Suprapubic skin (tissue), 4 donors: ENCODE measurements around the gene PITRM1. TPM values are rescaled to one million over a fixed set of nuclear protein-coding genes. Genes with fewer than 3 reads are reported as not detected.

Experiments
- DNase-seq, 2 donors: peaks; one replicate each; pipeline ENCODE4 v3.0.0-alpha.2; 2019; ENCODE audit warnings: low spot score in 2 of 2
- H3K27ac ChIP-seq: fragments of 200-600 bp; sonication (generic); one replicate; pipeline ENCODE4 v1.5.1; 2019
- H3K27me3 ChIP-seq: fragments of 200-600 bp; sonication (generic); one replicate; pipeline ENCODE4 v1.5.1; 2019
- H3K36me3 ChIP-seq: fragments of 200-600 bp; sonication (generic); one replicate; pipeline ENCODE4 v1.5.1; 2019
- H3K4me1 ChIP-seq: fragments of 200-600 bp; sonication (generic); one replicate; pipeline ENCODE4 v1.5.1; 2019
- H3K4me3 ChIP-seq: fragments of 200-600 bp; sonication (generic); one replicate; pipeline ENCODE4 v1.5.1; 2019; ENCODE audit warnings: mild to moderate bottlenecking
- H3K9me3 ChIP-seq: fragments of 200-600 bp; sonication (generic); one replicate; pipeline ENCODE4 v1.5.1; 2019
- CTCF ChIP-seq, 2 donors: fragments of 200-600 bp in 1 of 2; fragments of 450-650 bp in 1 of 2; sonication (generic) in 1 of 2; IDR thresholded peaks; one replicate each; pipeline ENCODE4 v1.5.1; 2016 to 2019; ENCODE audit warnings: antibody characterized with exemption in 2 of 2, mild to moderate bottlenecking in 1 of 2, moderate library complexity in 1 of 2
- EP300 ChIP-seq: sonication (generic); formaldehyde crosslinking; IDR thresholded peaks from one replicate; pipeline ENCODE4 v1.6.1; 2017; ENCODE audit warnings: antibody characterized with exemption
- POLR2A ChIP-seq, 2 donors: fragments of 450-650 bp; IDR thresholded peaks; one replicate each; pipeline ENCODE4 v1.6.1; 2017; ENCODE audit warnings: antibody characterized with exemption in 2 of 2, mild to moderate bottlenecking in 2 of 2, moderate library complexity in 2 of 2
- POLR2AphosphoS5 ChIP-seq, 3 donors: sonication (generic); formaldehyde crosslinking; IDR thresholded peaks; one replicate each; pipeline ENCODE4 v1.6.1; 2017; ENCODE audit warnings: antibody characterized with exemption in 3 of 3
- WGBS: methylation state at CpG from one replicate; pipeline ENCODE4 v1.1.5; 2018; 5-methylcytosine and 5-hydroxymethylcytosine counted together
- total RNA-seq, 4 donors: library from RNA; depleted of rRNA; stranded (reverse); fragments of >200 nt; gene quantifications; one replicate each; pipeline ENCODE4 v1.1.0, GENCODE V29; 2016

The PITRM1 gene
- total RNA-seq, 4 donors from 2014 or later, result 44.2 to 94.6 (median 63.1) TPM

- Histone ChIP-seq H3K4me1 (peaks cover 5% of the 10 kb centered on the region), H3K4me3 (no peak overlapping the region), H3K9me3 (no peaks in the 10 kb centered on the region), H3K36me3 (peaks cover 99% of the 10 kb centered on the region), H3K27me3 (no peaks in the 10 kb centered on the region), H3K27ac (no peak overlapping the region)
- no peak for DNase-seq
- WGBS, result 92% methylated on average over 21 of the region's 21 CpGs
- no peak for TF ChIP-seq CTCF (IDR thresholded peaks at IDR 0.05)
- no peak for TF ChIP-seq EP300
- TF ChIP-seq POLR2A (IDR thresholded peaks at IDR 0.05), result no peak
- TF ChIP-seq POLR2AphosphoS5 (IDR thresholded peaks at IDR 0.05), result no peak
These were observed 31.1 kb downstream of the PITRM1 start for GRCh38 chr10:3141351-3142005.

DNA sequence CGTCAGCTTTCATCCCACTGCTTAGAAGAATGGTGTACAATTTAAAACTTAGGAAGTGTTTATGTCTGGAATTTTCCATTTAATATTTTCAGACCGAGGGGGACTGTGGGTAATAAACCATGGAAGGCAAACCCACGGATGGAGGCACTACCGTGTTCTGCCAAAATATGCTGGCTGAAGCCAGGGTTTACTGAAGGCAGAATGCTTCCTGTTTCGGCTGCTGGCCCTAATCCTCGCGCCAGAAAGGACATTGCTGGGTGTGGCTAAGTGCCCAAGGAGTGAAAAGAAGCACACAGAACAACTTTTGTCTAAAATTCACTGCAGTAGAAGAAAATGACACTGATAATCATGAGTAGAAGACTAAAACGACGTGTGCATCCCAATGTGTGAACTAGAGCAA, 32.3 kb downstream of the PITRM1 start:
- TF ChIP-seq EP300 (no peak), CTCF (IDR thresholded peaks at IDR 0.05) (no peak), POLR2AphosphoS5 (IDR thresholded peaks at IDR 0.05) (no peak), POLR2A (IDR thresholded peaks at IDR 0.05) (no peak)
- Histone ChIP-seq H3K27ac (no peak overlapping the region), H3K36me3 (peaks cover 99% of the 10 kb centered on the region), H3K4me3 (no peak overlapping the region), H3K27me3 (no peaks in the 10 kb centered on the region), H3K9me3 (no peaks in the 10 kb centered on the region), H3K4me1 (peaks cover 5% of the 10 kb centered on the region)
- no peak for DNase-seq
- 74% methylated on average over 9 of the region's 9 CpGs for WGBS

- H3K27me3 ChIP-seq, result no peaks in the 10 kb centered on the region
- no peak overlapping the region for H3K4me3 ChIP-seq
- H3K4me1 ChIP-seq, result peaks cover 5% of the 10 kb centered on the region
- no peaks in the 10 kb centered on the region for H3K9me3 ChIP-seq
- WGBS, result 80% methylated on average over 6 of the region's 10 CpGs
- DNase-seq, result no peak
- TF ChIP-seq EP300 (no peak), POLR2A (IDR thresholded peaks at IDR 0.05) (no peak), POLR2AphosphoS5 (IDR thresholded peaks at IDR 0.05) (no peak), CTCF (IDR thresholded peaks at IDR 0.05) (no peak)
- peaks cover 99% of the 10 kb centered on the region for H3K36me3 ChIP-seq
- no peak overlapping the region for H3K27ac ChIP-seq
These were observed 33.2 kb downstream of the PITRM1 start for GRCh38 chr10:3139216-3139910.

DNA sequence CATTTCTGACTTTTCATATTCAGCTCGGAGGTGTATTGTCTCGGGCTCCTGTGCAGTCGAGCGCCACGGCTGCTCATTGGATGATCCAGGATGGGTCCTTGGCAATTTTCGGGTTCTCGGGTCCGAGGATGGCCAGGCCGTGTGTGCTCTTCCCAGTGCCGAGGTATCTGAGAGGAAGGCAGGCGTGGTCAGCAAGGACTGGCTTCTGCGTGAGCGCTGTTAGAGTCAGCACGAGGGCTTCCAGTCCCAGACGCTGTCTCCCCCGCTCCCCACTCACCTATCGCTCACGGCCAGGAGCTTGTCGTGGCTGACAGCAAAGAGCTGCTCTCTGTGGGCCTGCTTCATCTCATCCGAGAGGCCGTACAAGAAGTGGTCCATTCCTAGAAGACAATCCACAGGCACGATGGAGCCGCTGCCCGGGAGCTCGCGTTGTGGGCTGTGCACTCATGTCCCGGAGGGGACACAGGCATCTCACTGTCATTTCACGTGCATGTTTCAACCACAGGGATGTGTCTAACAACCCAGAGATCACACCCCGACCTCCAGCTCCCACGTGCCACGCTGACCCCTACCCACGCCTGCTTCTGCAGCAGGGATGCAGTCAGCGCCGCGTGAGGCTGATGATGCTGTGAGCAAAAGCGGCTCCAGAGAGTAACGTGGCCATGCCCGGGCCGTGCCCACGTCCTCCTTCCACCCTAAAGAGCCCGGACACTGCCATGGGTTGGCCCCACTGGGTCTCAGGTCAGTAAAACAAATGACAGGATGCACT, 34.4 kb downstream of the PITRM1 start:
- DNase-seq, result no peak
- no peaks in the 10 kb centered on the region for H3K9me3 ChIP-seq
- H3K27me3 ChIP-seq, result no peaks in the 10 kb centered on the region
- H3K4me1 ChIP-seq, result peaks cover 5% of the 10 kb centered on the region
- no peak overlapping the region for H3K27ac ChIP-seq
- H3K36me3 ChIP-seq, result peaks cover 99% of the 10 kb centered on the region
- TF ChIP-seq CTCF (IDR thresholded peaks at IDR 0.05), result no peak
- no peak for TF ChIP-seq POLR2AphosphoS5 (IDR thresholded peaks at IDR 0.05)
- TF ChIP-seq EP300, result no peak
- TF ChIP-seq POLR2A (IDR thresholded peaks at IDR 0.05), result no peak
- WGBS, result 93% methylated on average over 36 of the region's 41 CpGs
- H3K4me3 ChIP-seq, result no peak overlapping the region
